ENCODE measurements around the gene MYADML2. TPM values are rescaled to one million over a fixed set of nuclear protein-coding genes. Genes with fewer than 3 reads are reported as not detected.

MYADML2 gene
- total RNA-seq, 1 donor from 2014 or later, result not detected

- Mint-ChIP-seq H3K9me3 (no peaks in the 10 kb centered on the region), H3K27me3 (peaks cover 53% of the 10 kb centered on the region), H3K4me3 (no peak overlapping the region), H3K27ac (no peak overlapping the region), H3K36me3 (no peaks in the 10 kb centered on the region), H3K4me1 (ENCODE audit: unreplicated experiment) (peaks cover 11% of the 10 kb centered on the region)
- TF ChIP-seq CTCF (conservative IDR thresholded peaks at IDR 0.05), result no peak
- DNase-seq (ENCODE audit: extremely low spot score, unreplicated experiment), result peak; percentile 71
These were observed 13.3 kb upstream of the MYADML2 start for GRCh38 chr17:81960130-81960958.

GRCh38 chr17:81959362-81960129, 12.5 kb upstream of the MYADML2 start:
- Mint-ChIP-seq H3K27ac (no peak overlapping the region), H3K27me3 (peaks cover 46% of the 10 kb centered on the region), H3K9me3 (no peaks in the 10 kb centered on the region), H3K4me3 (no peak overlapping the region), H3K4me1 (ENCODE audit: unreplicated experiment) (peaks cover 6% of the 10 kb centered on the region), H3K36me3 (no peaks in the 10 kb centered on the region)
- TF ChIP-seq CTCF (conservative IDR thresholded peaks at IDR 0.05), result peak; percentile 70
- peak; percentile 76 for DNase-seq (ENCODE audit: extremely low spot score, unreplicated experiment)

- H3K4me1 Mint-ChIP-seq (ENCODE audit: unreplicated experiment), result peaks cover 3% of the 10 kb centered on the region
- TF ChIP-seq CTCF (conservative IDR thresholded peaks at IDR 0.05), result no peak
- no peaks in the 10 kb centered on the region for H3K36me3 Mint-ChIP-seq
- DNase-seq (ENCODE audit: extremely low spot score, unreplicated experiment), result peak; percentile 70
- no peaks in the 10 kb centered on the region for H3K9me3 Mint-ChIP-seq
- H3K27ac Mint-ChIP-seq, result no peak overlapping the region
- H3K4me3 Mint-ChIP-seq, result peak overlapping the region; percentile 71
- peaks cover 38% of the 10 kb centered on the region for H3K27me3 Mint-ChIP-seq
These were observed 11.8 kb upstream of the MYADML2 start for GRCh38 chr17:81958633-81959342.

GRCh38 chr17:81957691-81958432, 10.8 kb upstream of the MYADML2 start:
- TF ChIP-seq CTCF (conservative IDR thresholded peaks at IDR 0.05), result no peak
- no peak overlapping the region for H3K27ac Mint-ChIP-seq
- H3K9me3 Mint-ChIP-seq, result no peaks in the 10 kb centered on the region
- peaks cover 29% of the 10 kb centered on the region for H3K27me3 Mint-ChIP-seq
- DNase-seq (ENCODE audit: extremely low spot score, unreplicated experiment), result no peak
- no peaks in the 10 kb centered on the region for H3K36me3 Mint-ChIP-seq
- peaks cover 3% of the 10 kb centered on the region for H3K4me1 Mint-ChIP-seq (ENCODE audit: unreplicated experiment)
- H3K4me3 Mint-ChIP-seq, result peak overlapping the region; percentile 71

Measured in type B pancreatic cell (in vitro differentiated cells).